A549 treated with Hydrocortisone at 1 μM for 4 hours (cell line): ENCODE measurements around the gene ZDHHC19. TPM values are rescaled to one million over a fixed set of nuclear protein-coding genes. Genes with fewer than 3 reads are reported as not detected.

Experiments used
- total RNA-seq: library from RNA; stranded (reverse); fragments of 200-300 nt; extraction: Qiagen RNA extraction; gene quantifications from 5 replicates; pipeline ENCODE4 v1.2.3, GENCODE V29; 2022

Gene ZDHHC19
- total RNA-seq = 0.17 to 0.35 TPM (median 0.31 TPM) in 3 of 5 replicates, not detected in the others

GRCh38 chr3:196210673-196211556 is at the start of gene ZDHHC19:
TSS of gene ZDHHC19 (minus strand) at chr3:196211400. CDS start at chr3:196211315, 85 bp downstream.

GRCh38 chr3:196216089-196216564 is 4.9 kb upstream of the ZDHHC19 start, which contains the start of gene SLC51A:
TSS of gene SLC51A (plus strand) at chr3:196216534. CDS start at chr3:196216713, 179 bp downstream.

Other genes with a start within 250 kb of the ZDHHC19 start
- 77.8 to 118 TPM (median 88.0 TPM) in 5 replicates for gene TFRC, start 129.3 kb downstream of the ZDHHC19 start, total RNA-seq
- gene SLC51A, start 5.1 kb upstream of the ZDHHC19 start, total RNA-seq = not detected in 5 replicates
- gene PCYT1A, start 76.3 kb upstream of the ZDHHC19 start, total RNA-seq = 27.4 to 44.9 TPM (median 33.0 TPM) in 5 replicates
- gene DYNLT2B, start 106.8 kb upstream of the ZDHHC19 start, total RNA-seq = 20.7 to 26.7 TPM (median 24.0 TPM) in 5 replicates
- gene TM4SF19, start 127.0 kb upstream of the ZDHHC19 start, total RNA-seq = 6.6 to 9.0 TPM (median 8.7 TPM) in 5 replicates
- 5.5 to 10.6 TPM (median 9.0 TPM) in 5 replicates for gene UBXN7, start 221.0 kb upstream of the ZDHHC19 start, total RNA-seq